ENCODE measurements around the gene NUDT3. TPM values are rescaled to one million over a fixed set of nuclear protein-coding genes. Genes with fewer than 3 reads are reported as not detected.
A peak's percentile ranks its signal among the peaks of the same experiment; 100 is the strongest.

The NUDT3 gene
- polyA plus RNA-seq, 2 of the 4 experiments (the other 2 are of a cell fraction) = 5.2 to 13.4 TPM

- FAIRE-seq (no peak), ATAC-seq (no peak), DNase-seq (ENCODE audit: low read depth in 1 of 2, low spot score in 1 of 2) (no peak)
- Histone ChIP-seq H3K4me1 (peaks cover 75% of the 10 kb centered on the region), H3K4me2 (peak overlapping the region; percentile 94), H3K4me3 (peak overlapping the region; percentile 83; the same call in 1 of the 3 replicates), H3K27ac (peak overlapping the region; percentile 13 to 99; a peak in 4 of 6 replicates), H3K9me3 (no peaks in the 10 kb centered on the region)
- 38% methylated on average over 3 of the region's 3 CpGs for WGBS (ENCODE audit: missing lambda C conversion rate)
- POLR2A ChIA-PET = no interaction called here
- CTCF ChIA-PET = interaction anchor here (1.7 kb wide), 1 partner anchor 10 kb away, joined by 6 read pairs; the partner anchor contains the start of gene SMIM29
- TF ChIP-seq PHF8 (IDR thresholded peaks at IDR 0.05; ENCODE audit: borderline replicate concordance, low read depth) = no peak
- no peak for TF ChIP-seq CTCF (IDR thresholded peaks at IDR 0.05)
- no peak for TF ChIP-seq ZC3H11A (IDR thresholded peaks at IDR 0.05)
- TF ChIP-seq HOXA7 (CRISPR knock-in tag; IDR thresholded peaks at IDR 0.05) = no peak
- no peak for TF ChIP-seq BHLHE40 (IDR thresholded peaks at IDR 0.05; ENCODE audit: low read depth, low read length)
- no peak for TF ChIP-seq RCOR1 (IDR thresholded peaks at IDR 0.05; ENCODE audit: low read depth, low read length)
Observed at GRCh38 chr6:34239500-34239825, 153.0 kb downstream of the NUDT3 start.

GRCh38 chr6:34238585-34239499, 153.6 kb downstream of the NUDT3 start:
- FAIRE-seq (no peak), ATAC-seq (no peak), DNase-seq (ENCODE audit: low read depth in 1 of 2, low spot score in 1 of 2) (no peak)
- TF ChIP-seq CEBPB (IDR thresholded peaks at IDR 0.05) (no peak), FOSL2 (IDR thresholded peaks at IDR 0.05) (no peak), FOSL2 (CRISPR knock-in tag; IDR thresholded peaks at IDR 0.05) (peak; percentile 35; the same call in 1 of the 2 replicates)
- WGBS (ENCODE audit: missing lambda C conversion rate) = 16% methylated on average over 13 of the region's 14 CpGs
- H3K4me1 ChIP-seq = peaks cover 70% of the 10 kb centered on the region
- H3K27ac ChIP-seq = peak overlapping the region; percentile 98 to 99
- H3K4me3 ChIP-seq = peak overlapping the region; percentile 83
- ChIA-PET CTCF (no interaction called here), POLR2A (no interaction called here)
- H3K9me3 ChIP-seq = no peaks in the 10 kb centered on the region
- H3K4me2 ChIP-seq = peak overlapping the region; percentile 94

- ATAC-seq = peak; percentile 19 to 34; a peak in 3 of 6 replicates
- CTCF ChIA-PET = interaction anchor here (1.6 to 1.9 kb wide), 4 partner anchors 9 to 177 kb away, joined by 4 to 11 read pairs (median 6); no protein-coding TSS in a partner anchor
- TF ChIP-seq CBX2 (IDR thresholded peaks at IDR 0.05; ENCODE audit: borderline replicate concordance, low read depth) (no peak), POLR2AphosphoS2 (conservative IDR thresholded peaks at IDR 0.05; ENCODE audit: low read length) (no peak), ATOH8 (CRISPR knock-in tag; IDR thresholded peaks at IDR 0.05; ENCODE audit: low read depth) (peak; percentile 85), HDAC2 (IDR thresholded peaks at IDR 0.05) (no peak), HOXB13 (CRISPR knock-in tag; IDR thresholded peaks at IDR 0.05; ENCODE audit: low read depth) (0 out of 2 replicates have a peak, but pooled peaks have one; percentile 58), ESRRA (IDR thresholded peaks at IDR 0.05; ENCODE audit: borderline replicate concordance, low read length) (no peak), REST (IDR thresholded peaks at IDR 0.05) (no peak), HEYL (CRISPR knock-in tag; IDR thresholded peaks at IDR 0.05) (no peak), RAD21 (conservative IDR thresholded peaks at IDR 0.05 in 1 of 2, IDR thresholded peaks at IDR 0.05 in 1 of 2) (peak in 1 of 2 experiments; percentile 25; a peak in 2 of 5 replicates), HOXA7 (CRISPR knock-in tag; IDR thresholded peaks at IDR 0.05) (no peak), NPAS2 (CRISPR knock-in tag; IDR thresholded peaks at IDR 0.05; ENCODE audit: borderline replicate concordance) (no peak), CHD4 (IDR thresholded peaks at IDR 0.05; ENCODE audit: borderline replicate concordance) (no peak), RCOR1 (IDR thresholded peaks at IDR 0.05; ENCODE audit: low read depth, low read length) (no peak), MAX (IDR thresholded peaks at IDR 0.05) (peak; percentile 96), HOXB5 (CRISPR knock-in tag; IDR thresholded peaks at IDR 0.05) (peak; percentile 61; the same call in 1 of the 2 replicates), SREBF2 (IDR thresholded peaks at IDR 0.05) (no peak), MAFK (IDR thresholded peaks at IDR 0.05; ENCODE audit: partially characterized antibody) (no peak)
Observed at GRCh38 chr6:34237722-34238584, 154.5 kb downstream of the NUDT3 start.

More at GRCh38 chr6:34237722-34238584, 154.5 kb downstream of the NUDT3 start:
- no peaks in the 10 kb centered on the region for H3K9me3 ChIP-seq
- POLR2A ChIA-PET = interaction anchor here (1.2 to 1.7 kb wide), 3 partner anchors 14 to 178 kb away, joined by 4 to 39 read pairs (median 8); no protein-coding TSS in a partner anchor
- H3K27ac ChIP-seq = peak overlapping the region; percentile 98 to 99
- DNase-seq (ENCODE audit: low read depth in 1 of 2, low spot score in 1 of 2) (peak; percentile 56 to 62), FAIRE-seq (no peak)
- WGBS (ENCODE audit: missing lambda C conversion rate) = 0% methylated on average over 19 of the region's 64 CpGs
- H3K4me3 ChIP-seq = peak overlapping the region; percentile 83
- peaks cover 61% of the 10 kb centered on the region for H3K4me1 ChIP-seq
- H3K4me2 ChIP-seq = peak overlapping the region; percentile 94

All from A549 (cell line).